Measurements from ENCODE around the gene NOL4L. TPM values are rescaled to one million over a fixed set of nuclear protein-coding genes. Genes with fewer than 3 reads are reported as not detected.
"Not testable (repeated sequence)": the region's sequence is repeated elsewhere in the genome, so short reads cannot be mapped to it uniquely, and the experiment has no call there.

The NOL4L gene
- total RNA-seq, 2 experiments from 2014 or later: 26.1 to 27.4 TPM

- ChIA-PET POLR2A (interaction anchor here (0.6 kb wide), 1 partner anchor 340 kb away, joined by 3 read pairs; no protein-coding TSS in a partner anchor), CTCF (interaction anchor here (0.6 kb wide), 1 partner anchor 61 kb away, joined by 3 read pairs; no protein-coding TSS in a partner anchor)
- no peaks in the 10 kb centered on the region for H3K27me3 Mint-ChIP-seq
Observed at GRCh38 chr20:32599783-32600340, 14.7 kb upstream of the NOL4L start.

GRCh38 chr20:32598606-32599005, 13.5 kb upstream of the NOL4L start:
- Mint-ChIP-seq H3K4me1 (no peaks in the 10 kb centered on the region), H3K9me3 (no peaks in the 10 kb centered on the region), H3K36me3 (ENCODE audit: low read depth) (no peaks in the 10 kb centered on the region), H3K27ac (no peak overlapping the region), H3K4me3 (no peak overlapping the region), H3K27me3 (no peaks in the 10 kb centered on the region)
- ChIA-PET POLR2A (no interaction called here), CTCF (no interaction called here)
- no peak for DNase-seq

More at GRCh38 chr20:32599783-32600340, 14.7 kb upstream of the NOL4L start:
- no peaks in the 10 kb centered on the region for H3K4me1 Mint-ChIP-seq
- H3K27ac Mint-ChIP-seq: no peak overlapping the region
- H3K9me3 Mint-ChIP-seq: no peaks in the 10 kb centered on the region
- no peak for DNase-seq
- H3K36me3 Mint-ChIP-seq (ENCODE audit: low read depth): no peaks in the 10 kb centered on the region
- H3K4me3 Mint-ChIP-seq: no peak overlapping the region

- H3K27ac Mint-ChIP-seq: no peak overlapping the region
- H3K36me3 Mint-ChIP-seq (ENCODE audit: low read depth): no peaks in the 10 kb centered on the region
- no peak overlapping the region for H3K4me3 Mint-ChIP-seq
- H3K4me1 Mint-ChIP-seq: no peaks in the 10 kb centered on the region
- ChIA-PET POLR2A (no interaction called here), CTCF (interaction anchor here (0.6 kb wide), 1 partner anchor 525 kb away, joined by 3 read pairs; no protein-coding TSS in a partner anchor)
- DNase-seq: no peak
- no peaks in the 10 kb centered on the region for H3K27me3 Mint-ChIP-seq
- no peaks in the 10 kb centered on the region for H3K9me3 Mint-ChIP-seq
Observed at GRCh38 chr20:32597714-32598113, 12.6 kb upstream of the NOL4L start.

- H3K9me3 Mint-ChIP-seq: no peaks in the 10 kb centered on the region
- CTCF ChIA-PET: no interaction called here
- no peak overlapping the region for H3K27ac Mint-ChIP-seq
- no peaks in the 10 kb centered on the region for H3K4me1 Mint-ChIP-seq
- DNase-seq: no peak
- H3K4me3 Mint-ChIP-seq: no peak overlapping the region
- no peaks in the 10 kb centered on the region for H3K36me3 Mint-ChIP-seq (ENCODE audit: low read depth)
- no peaks in the 10 kb centered on the region for H3K27me3 Mint-ChIP-seq
- POLR2A ChIA-PET: no interaction called here
Observed at GRCh38 chr20:32596681-32597252, 11.6 kb upstream of the NOL4L start.

- POLR2A ChIA-PET: no interaction called here
- Mint-ChIP-seq H3K4me3 (no peak overlapping the region), H3K36me3 (ENCODE audit: low read depth) (no peaks in the 10 kb centered on the region), H3K27ac (no peak overlapping the region), H3K4me1 (no peaks in the 10 kb centered on the region), H3K9me3 (no peaks in the 10 kb centered on the region), H3K27me3 (no peaks in the 10 kb centered on the region)
- DNase-seq: no peak
- CTCF ChIA-PET: no interaction called here
Observed at GRCh38 chr20:32595143-32595542, 10.0 kb upstream of the NOL4L start.

GRCh38 chr20:32594669-32595068, 9.5 kb upstream of the NOL4L start:
- DNase-seq; H3K4me1 Mint-ChIP-seq; H3K27ac Mint-ChIP-seq; H3K36me3 Mint-ChIP-seq (ENCODE audit: low read depth); H3K9me3 Mint-ChIP-seq; POLR2A ChIA-PET; H3K4me3 Mint-ChIP-seq; CTCF ChIA-PET; H3K27me3 Mint-ChIP-seq: not testable (repeated sequence)

- no peaks in the 10 kb centered on the region for H3K9me3 Mint-ChIP-seq
- H3K27ac Mint-ChIP-seq: no peak overlapping the region
- H3K27me3 Mint-ChIP-seq: no peaks in the 10 kb centered on the region
- H3K4me3 Mint-ChIP-seq: no peak overlapping the region
- H3K4me1 Mint-ChIP-seq: no peaks in the 10 kb centered on the region
- no peaks in the 10 kb centered on the region for H3K36me3 Mint-ChIP-seq (ENCODE audit: low read depth)
- DNase-seq: no peak
- ChIA-PET POLR2A (no interaction called here), CTCF (no interaction called here)
Observed at GRCh38 chr20:32594204-32594603, 9.1 kb upstream of the NOL4L start.

- H3K4me1 Mint-ChIP-seq; H3K36me3 Mint-ChIP-seq (ENCODE audit: low read depth); H3K4me3 Mint-ChIP-seq; H3K27ac Mint-ChIP-seq; H3K9me3 Mint-ChIP-seq; DNase-seq; H3K27me3 Mint-ChIP-seq: not testable (repeated sequence)
- CTCF ChIA-PET: interaction anchor here (0.8 kb wide), 1 partner anchor 22 kb away, joined by 3 read pairs; no protein-coding TSS in a partner anchor
- POLR2A ChIA-PET: interaction anchor here (0.5 kb wide), 2 partner anchors 39 to 489 kb away, joined by 3 read pairs; no protein-coding TSS in a partner anchor
Observed at GRCh38 chr20:32592616-32593015, 7.5 kb upstream of the NOL4L start.

GRCh38 chr20:32592022-32592421, 6.9 kb upstream of the NOL4L start:
- CTCF ChIA-PET: interaction anchor here (0.8 kb wide), 1 partner anchor 23 kb away, joined by 3 read pairs; no protein-coding TSS in a partner anchor
- Mint-ChIP-seq H3K9me3 (no peaks in the 10 kb centered on the region), H3K27ac (no peak overlapping the region), H3K27me3 (peaks cover 11% of the 10 kb centered on the region), H3K4me3 (no peak overlapping the region), H3K36me3 (ENCODE audit: low read depth) (no peaks in the 10 kb centered on the region), H3K4me1 (no peaks in the 10 kb centered on the region)
- POLR2A ChIA-PET: interaction anchor here (0.5 kb wide), 1 partner anchor 38 kb away, joined by 3 read pairs; no protein-coding TSS in a partner anchor
- no peak for DNase-seq

GRCh38 chr20:32589769-32590168, 4.6 kb upstream of the NOL4L start:
- H3K4me3 Mint-ChIP-seq: no peak overlapping the region
- no peak overlapping the region for H3K27ac Mint-ChIP-seq
- ChIA-PET CTCF (interaction anchor here (1.0 kb wide), 1 partner anchor 49 kb away, joined by 3 read pairs; no protein-coding TSS in a partner anchor), POLR2A (no interaction called here)
- H3K27me3 Mint-ChIP-seq: peaks cover 26% of the 10 kb centered on the region
- no peak for DNase-seq
- peaks cover 3% of the 10 kb centered on the region for H3K36me3 Mint-ChIP-seq (ENCODE audit: low read depth)
- H3K9me3 Mint-ChIP-seq: no peaks in the 10 kb centered on the region
- H3K4me1 Mint-ChIP-seq: peaks cover 7% of the 10 kb centered on the region

- H3K4me3 Mint-ChIP-seq: no peak overlapping the region
- H3K4me1 Mint-ChIP-seq: peaks cover 7% of the 10 kb centered on the region
- no peak for DNase-seq
- H3K27me3 Mint-ChIP-seq: peaks cover 26% of the 10 kb centered on the region
- no peak overlapping the region for H3K27ac Mint-ChIP-seq
- ChIA-PET POLR2A (no interaction called here), CTCF (interaction anchor here (1.0 kb wide), 1 partner anchor 50 kb away, joined by 3 read pairs; no protein-coding TSS in a partner anchor)
- no peaks in the 10 kb centered on the region for H3K9me3 Mint-ChIP-seq
- H3K36me3 Mint-ChIP-seq (ENCODE audit: low read depth): peaks cover 3% of the 10 kb centered on the region
Observed at GRCh38 chr20:32589256-32589655, 4.1 kb upstream of the NOL4L start.

GRCh38 chr20:32588040-32588439, 2.9 kb upstream of the NOL4L start:
- no peak for DNase-seq
- peaks cover 7% of the 10 kb centered on the region for H3K4me1 Mint-ChIP-seq
- peaks cover 3% of the 10 kb centered on the region for H3K36me3 Mint-ChIP-seq (ENCODE audit: low read depth)
- ChIA-PET POLR2A (no interaction called here), CTCF (interaction anchor here (1.7 to 2.0 kb wide), 2 partner anchors 32 to 64 kb away, joined by 3 to 8 read pairs; no protein-coding TSS in a partner anchor)
- peak overlapping the region; percentile 48 for H3K27ac Mint-ChIP-seq
- H3K9me3 Mint-ChIP-seq: no peaks in the 10 kb centered on the region
- no peak overlapping the region for H3K4me3 Mint-ChIP-seq
- H3K27me3 Mint-ChIP-seq: peaks cover 26% of the 10 kb centered on the region

GRCh38 chr20:32586291-32586690, 1.2 kb upstream of the NOL4L start:
- CTCF ChIA-PET: interaction anchor here (0.6 to 2.0 kb wide), 4 partner anchors 17 to 65 kb away, joined by 3 to 8 read pairs (median 3); no protein-coding TSS in a partner anchor
- Mint-ChIP-seq H3K36me3 (ENCODE audit: low read depth) (peaks cover 6% of the 10 kb centered on the region), H3K27ac (peak overlapping the region; percentile 81)

More at GRCh38 chr20:32586291-32586690, 1.2 kb upstream of the NOL4L start:
- POLR2A ChIA-PET: no interaction called here
- DNase-seq: no peak
- Mint-ChIP-seq H3K4me1 (peaks cover 18% of the 10 kb centered on the region), H3K9me3 (no peaks in the 10 kb centered on the region), H3K4me3 (peak overlapping the region; percentile 83), H3K27me3 (peaks cover 26% of the 10 kb centered on the region)

All from activated CD4-positive, alpha-beta T cell treated with anti-CD3 and anti-CD28 coated beads, Interleukin-2, amount 10 ng/mL, durations not matched to agents 7 days and 5 days (primary cell).